Neuronal stem cell (in vitro differentiated cells): ENCODE measurements around the gene POTEI.
"Not testable (repeated sequence)": the region's sequence is repeated elsewhere in the genome, so short reads cannot be mapped to it uniquely, and the experiment has no call there.

ENCODE experiments used
- DNase-seq: peaks from one replicate; pipeline ENCODE4 v3.0.0-alpha.2; 2013; ENCODE audit warnings: low spot score
- H2AFZ ChIP-seq: one replicate; pipeline ENCODE4 v1.6.1; 2013; ENCODE audit warnings: mild to moderate bottlenecking, low read length, inconsistent platforms
- H2AK5ac ChIP-seq: 2 replicates; pipeline ENCODE4 v1.6.1; 2013; ENCODE audit warnings: low read depth, mild to moderate bottlenecking, inconsistent platforms, low read length, moderate library complexity, mixed read lengths
- H2BK120ac ChIP-seq: 2 replicates; pipeline ENCODE4 v1.6.1; 2013; ENCODE audit warnings: low read depth, mild to moderate bottlenecking, inconsistent platforms, low read length, moderate library complexity, mixed read lengths
- H2BK12ac ChIP-seq: one replicate; pipeline ENCODE4 v1.6.1; 2013; ENCODE audit warnings: low read length, inconsistent platforms
- H2BK15ac ChIP-seq: 2 replicates; pipeline ENCODE4 v1.6.1; 2013; ENCODE audit warnings: mild to moderate bottlenecking, low read length, inconsistent platforms, mixed read lengths
- H2BK5ac ChIP-seq: one replicate; pipeline ENCODE4 v1.6.1; 2013; ENCODE audit warnings: inconsistent platforms, mild to moderate bottlenecking, low read length, moderate library complexity
- H3K14ac ChIP-seq: one replicate; pipeline ENCODE4 v1.6.1; 2013; ENCODE audit warnings: low read length, inconsistent platforms
- H3K18ac ChIP-seq: 2 replicates; pipeline ENCODE4 v1.6.1; 2013; ENCODE audit warnings: low read length, inconsistent platforms
- H3K23ac ChIP-seq: 2 replicates; pipeline ENCODE4 v1.6.1; 2013; ENCODE audit warnings: low read depth, mild to moderate bottlenecking, mixed read lengths, low read length, inconsistent platforms; ENCODE audit not compliant: poor library complexity
- H3K27ac ChIP-seq: replicated peaks from 3 replicates; pipeline ENCODE4 v1.5.1; 2013; ENCODE audit warnings: low read length, inconsistent platforms
- H3K27me3 ChIP-seq, 3 experiments: 2 replicates each; pipeline ENCODE4 v1.6.1; 2013; ENCODE audit warnings: low read length in 3 of 3, mild to moderate bottlenecking in 2 of 3, inconsistent platforms in 1 of 3, low read depth in 1 of 3, mixed read lengths in 1 of 3, moderate library complexity in 1 of 3; ENCODE audit not compliant: control insufficient read depth in 3 of 3, insufficient read depth in 3 of 3
- H3K36me3 ChIP-seq, 2 donors: replicated peaks in 1 of 2; 2 replicates each; pipeline ENCODE4 v1.6.1; 2013; ENCODE audit warnings: low read length in 2 of 2; ENCODE audit not compliant: control insufficient read depth in 2 of 2, insufficient read depth in 2 of 2
- H3K4ac ChIP-seq: 2 replicates; pipeline ENCODE4 v1.6.1; 2013; ENCODE audit warnings: inconsistent platforms, mild to moderate bottlenecking, low read length, moderate library complexity
- H3K4me1 ChIP-seq, 2 donors: 1 replicate in 1 of 2; 2 replicates in 1 of 2; pipeline ENCODE4 v1.6.1; 2013; ENCODE audit warnings: low read length in 2 of 2, low read depth in 1 of 2; ENCODE audit not compliant: control insufficient read depth in 2 of 2, insufficient read depth in 1 of 2
- H3K4me2 ChIP-seq: one replicate; pipeline ENCODE4 v1.6.1; 2013; ENCODE audit warnings: mild to moderate bottlenecking, low read length, inconsistent platforms; ENCODE audit not compliant: insufficient read depth, poor library complexity, severe bottlenecking
- H3K4me3 ChIP-seq, 2 donors: 2 replicates each; pipeline ENCODE4 v1.5.1; 2013; ENCODE audit warnings: low read length in 2 of 2, mild to moderate bottlenecking in 2 of 2, inconsistent platforms in 1 of 2, moderate library complexity in 1 of 2
- H3K79me1 ChIP-seq: one replicate; pipeline ENCODE4 v1.6.1; 2013; ENCODE audit warnings: low read depth, mild to moderate bottlenecking, inconsistent platforms, low read length, moderate library complexity
- H3K9ac ChIP-seq: one replicate; pipeline ENCODE4 v1.6.1; 2013; ENCODE audit warnings: mild to moderate bottlenecking, low read depth, low read length, inconsistent platforms; ENCODE audit not compliant: poor library complexity
- H3K9me3 ChIP-seq, 2 donors: replicated peaks in 1 of 2; 2 replicates each; pipeline versions ENCODE3 to v1.6.1; 2013; ENCODE audit warnings: low read length in 2 of 2, mild to moderate bottlenecking in 2 of 2, inconsistent platforms in 1 of 2, low read depth in 1 of 2, mixed read lengths in 1 of 2, moderate library complexity in 1 of 2; ENCODE audit not compliant: control insufficient read depth in 2 of 2, insufficient read depth in 1 of 2
- H4K8ac ChIP-seq: one replicate; pipeline ENCODE4 v1.6.1; 2013; ENCODE audit warnings: low read depth, mild to moderate bottlenecking, inconsistent platforms, low read length, moderate library complexity
- H4K91ac ChIP-seq: one replicate; pipeline ENCODE4 v1.6.1; 2013; ENCODE audit warnings: low read length, low read depth, mild to moderate bottlenecking, inconsistent platforms; ENCODE audit not compliant: poor library complexity
- WGBS, 2 donors: extraction: QIAGEN DNeasy Blood & Tissue Kit; methylation state at CpG; one replicate each; pipeline ENCODE4 v1.1.7; 2013; ENCODE audit warnings: missing lambda C conversion rate in 2 of 2, mixed read lengths in 1 of 2; ENCODE audit not compliant: insufficient read length in 2 of 2, insufficient replicate concordance in 1 of 2; ENCODE audit errors: extremely low coverage in 2 of 2; 5-methylcytosine and 5-hydroxymethylcytosine counted together

POTEI gene

DNA sequence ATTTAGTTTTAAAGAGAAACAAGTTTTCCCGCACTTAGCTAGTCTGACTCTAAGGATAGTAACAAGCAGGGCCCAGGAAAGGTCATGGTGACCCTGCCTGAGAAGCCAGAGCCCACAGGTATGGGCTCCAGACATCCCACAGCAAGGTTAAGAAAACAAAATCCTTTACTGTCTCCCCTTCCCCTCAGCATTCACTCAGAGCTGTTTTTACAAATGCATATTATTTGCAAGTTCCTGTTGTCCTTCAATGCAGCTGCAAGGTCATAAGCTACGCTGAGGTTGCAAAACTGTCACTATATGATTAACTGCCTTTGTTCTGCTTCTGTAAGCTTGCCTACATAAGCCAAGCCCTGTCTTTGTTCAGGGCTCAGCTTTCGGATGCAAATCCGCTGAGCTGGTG lies 18.1 kb downstream of the POTEI start:
- not testable (repeated sequence) for H3K14ac ChIP-seq

DNA sequence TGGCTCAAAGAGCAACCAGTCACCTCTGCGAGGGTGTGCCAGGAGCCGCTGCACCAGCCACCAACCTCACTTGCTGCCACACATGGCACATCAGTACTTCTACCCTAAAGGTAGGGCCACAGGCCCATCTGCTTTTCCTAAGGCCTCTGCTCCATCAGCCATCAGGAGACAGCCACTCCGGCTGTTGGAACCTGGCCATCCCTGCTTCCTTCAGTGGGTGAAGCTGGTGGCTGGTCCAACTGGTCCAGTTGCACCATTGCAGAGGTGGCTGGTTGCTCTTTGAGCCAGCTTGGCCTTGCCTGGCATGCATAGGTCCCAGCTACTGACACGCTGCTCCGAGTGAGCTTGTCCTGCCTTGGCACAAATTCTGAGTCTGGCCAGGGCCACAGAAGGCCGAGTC lies 53.7 kb downstream of the POTEI start:
- not testable (repeated sequence) for H2BK12ac ChIP-seq, H3K4me2 ChIP-seq, H3K18ac ChIP-seq, H3K27ac ChIP-seq, H3K9ac ChIP-seq, H2BK15ac ChIP-seq, H3K27me3 ChIP-seq, H4K91ac ChIP-seq, H3K4me3 ChIP-seq, H3K36me3 ChIP-seq, H3K23ac ChIP-seq, DNase-seq, H3K14ac ChIP-seq, H2BK5ac ChIP-seq, H2AFZ ChIP-seq, H3K4ac ChIP-seq, H3K9me3 ChIP-seq, H4K8ac ChIP-seq, H3K79me1 ChIP-seq, H3K4me1 ChIP-seq, H2BK120ac ChIP-seq, H2AK5ac ChIP-seq
- no CpG with 5 or more reads among the region's 6 CpGs for WGBS, 2 donors

More for the DNA sequence above, 18.1 kb downstream of the POTEI start:
- not testable (repeated sequence) for DNase-seq, H2BK5ac ChIP-seq, H2BK12ac ChIP-seq, H3K9ac ChIP-seq, H3K18ac ChIP-seq, H3K4ac ChIP-seq, H3K27ac ChIP-seq, H3K23ac ChIP-seq, H3K79me1 ChIP-seq, H3K4me2 ChIP-seq, H2AK5ac ChIP-seq, H2BK120ac ChIP-seq, H3K4me1 ChIP-seq, H3K4me3 ChIP-seq, H4K91ac ChIP-seq, H2BK15ac ChIP-seq, H3K9me3 ChIP-seq, H2AFZ ChIP-seq, H3K27me3 ChIP-seq, H4K8ac ChIP-seq, H3K36me3 ChIP-seq
- no CpG with 5 or more reads among the region's 4 CpGs for WGBS, 2 donors

DNA sequence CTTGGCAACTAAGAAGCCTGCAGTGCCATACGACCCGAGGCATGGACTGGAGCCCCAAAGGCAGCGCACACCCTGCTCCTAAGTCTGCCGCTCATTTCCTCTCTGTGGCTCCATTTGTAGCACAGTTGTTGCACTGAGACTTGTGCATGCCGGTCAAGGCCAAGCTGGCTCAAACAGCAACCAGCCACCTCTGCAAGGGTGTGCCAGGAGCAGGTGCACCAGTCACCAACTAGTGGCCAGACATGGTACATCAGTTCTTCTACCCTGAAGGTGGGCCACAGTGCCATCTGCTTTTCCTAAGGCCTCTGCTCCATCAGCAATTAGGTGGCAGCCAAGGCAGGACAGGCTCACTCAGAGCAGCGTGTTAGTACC lies 54.4 kb downstream of the POTEI start:
- not testable (repeated sequence) for H2BK120ac ChIP-seq, H3K9ac ChIP-seq, H3K4me3 ChIP-seq, H3K9me3 ChIP-seq, H2BK12ac ChIP-seq, H2AFZ ChIP-seq, H3K23ac ChIP-seq, H3K4ac ChIP-seq, H2BK5ac ChIP-seq, H3K79me1 ChIP-seq, H3K27me3 ChIP-seq, H3K36me3 ChIP-seq, H3K4me2 ChIP-seq, H3K14ac ChIP-seq, H2AK5ac ChIP-seq, H4K91ac ChIP-seq, H3K4me1 ChIP-seq, H3K18ac ChIP-seq, H4K8ac ChIP-seq, H2BK15ac ChIP-seq, H3K27ac ChIP-seq, DNase-seq
- no CpG with 5 or more reads among the region's 6 CpGs for WGBS, 2 donors

DNA sequence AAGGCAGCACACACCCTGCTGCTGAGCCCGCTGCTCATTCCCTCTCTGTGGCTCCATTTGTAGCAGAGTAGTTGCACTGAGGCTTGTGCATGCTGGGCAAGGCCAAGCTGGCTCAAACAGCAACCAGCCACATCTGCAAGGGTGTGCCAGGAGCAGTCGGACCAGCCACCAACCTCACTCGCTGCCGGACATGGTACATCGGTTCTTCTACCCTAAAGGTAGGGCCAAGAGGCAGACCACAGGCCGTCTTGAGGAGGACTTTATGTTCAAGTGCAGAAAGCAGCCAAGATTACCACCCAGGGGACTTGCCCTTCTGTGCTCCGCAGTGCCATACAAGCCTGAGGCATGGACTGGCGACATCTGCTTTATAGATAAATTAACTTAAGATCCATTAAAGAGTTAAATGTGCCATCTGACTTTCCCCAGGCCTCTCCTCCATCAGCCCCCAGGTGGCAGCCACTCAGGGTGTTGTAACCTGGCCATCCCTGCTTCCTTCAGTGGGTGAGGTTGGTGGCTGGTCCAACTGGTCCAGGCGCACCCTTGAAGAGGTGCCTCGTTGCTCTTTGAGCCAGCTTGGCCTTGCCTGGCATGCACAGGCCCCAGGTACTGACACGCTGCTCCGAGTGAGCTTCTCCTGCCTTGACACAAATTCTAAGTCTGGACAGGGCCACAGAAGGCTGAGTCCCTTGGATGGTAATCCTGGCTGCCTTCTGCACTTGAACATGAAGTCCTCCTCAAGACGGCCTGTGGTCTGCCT lies 55.0 kb downstream of the POTEI start:
- H3K4me1 ChIP-seq, H3K27ac ChIP-seq, H4K91ac ChIP-seq, H3K18ac ChIP-seq, H3K14ac ChIP-seq, H4K8ac ChIP-seq, H2AK5ac ChIP-seq, H3K36me3 ChIP-seq, H3K4me3 ChIP-seq, H3K27me3 ChIP-seq, H3K9ac ChIP-seq, H3K4me2 ChIP-seq, H2BK5ac ChIP-seq, H3K9me3 ChIP-seq, H3K23ac ChIP-seq, H2BK120ac ChIP-seq, H2BK15ac ChIP-seq, H3K79me1 ChIP-seq, H2AFZ ChIP-seq, H2BK12ac ChIP-seq, DNase-seq, H3K4ac ChIP-seq: not testable (repeated sequence)
- no CpG with 5 or more reads among the region's 13 CpGs for WGBS, 2 donors
